ENCODE data around the gene DDRGK1. TPM values are rescaled to one million over a fixed set of nuclear protein-coding genes. Genes with fewer than 3 reads are reported as not detected.

Gene DDRGK1
- total and polyA plus RNA-seq, 2 donors from 2014 or later, result 81.8 to 92.5 TPM

DNA sequence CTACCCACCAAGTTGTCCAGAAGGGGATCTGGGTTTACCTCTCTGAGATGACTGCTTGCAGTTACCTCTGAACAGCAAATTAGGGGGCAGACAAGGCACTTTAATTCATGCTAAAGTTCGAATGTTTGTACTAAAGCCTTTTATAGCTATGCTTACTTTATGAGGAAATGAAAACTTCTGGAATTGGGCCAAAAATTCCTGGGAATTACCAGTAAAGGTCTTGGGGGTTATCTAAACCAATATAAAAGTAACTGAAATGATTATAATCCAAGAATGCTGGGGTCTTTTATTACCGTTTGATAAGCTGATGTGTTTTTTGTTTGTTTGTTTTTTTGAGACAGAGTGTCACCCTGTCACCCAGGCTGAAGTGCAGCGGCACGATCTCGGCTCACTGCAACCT, 23.2 kb downstream of the DDRGK1 start:
- H3K4me3 ChIP-seq (ENCODE audit: low read length in 3 of 3), result no peak overlapping the region
- no peak overlapping the region for H3K27ac ChIP-seq (ENCODE audit: low read depth in 2 of 2, low read length in 2 of 2)
- H3K27me3 ChIP-seq (ENCODE audit: control insufficient read depth, insufficient read depth, low read length), result no peaks in the 10 kb centered on the region
- H3K36me3 ChIP-seq (ENCODE audit: control insufficient read depth in 2 of 3, insufficient read depth in 3 of 3, low read length in 3 of 3), result no peaks in the 10 kb centered on the region
- FAIRE-seq (no peak), DNase-seq (peak in 1 of 5 donors; percentile 19)
- TF ChIP-seq, protein P1, sequence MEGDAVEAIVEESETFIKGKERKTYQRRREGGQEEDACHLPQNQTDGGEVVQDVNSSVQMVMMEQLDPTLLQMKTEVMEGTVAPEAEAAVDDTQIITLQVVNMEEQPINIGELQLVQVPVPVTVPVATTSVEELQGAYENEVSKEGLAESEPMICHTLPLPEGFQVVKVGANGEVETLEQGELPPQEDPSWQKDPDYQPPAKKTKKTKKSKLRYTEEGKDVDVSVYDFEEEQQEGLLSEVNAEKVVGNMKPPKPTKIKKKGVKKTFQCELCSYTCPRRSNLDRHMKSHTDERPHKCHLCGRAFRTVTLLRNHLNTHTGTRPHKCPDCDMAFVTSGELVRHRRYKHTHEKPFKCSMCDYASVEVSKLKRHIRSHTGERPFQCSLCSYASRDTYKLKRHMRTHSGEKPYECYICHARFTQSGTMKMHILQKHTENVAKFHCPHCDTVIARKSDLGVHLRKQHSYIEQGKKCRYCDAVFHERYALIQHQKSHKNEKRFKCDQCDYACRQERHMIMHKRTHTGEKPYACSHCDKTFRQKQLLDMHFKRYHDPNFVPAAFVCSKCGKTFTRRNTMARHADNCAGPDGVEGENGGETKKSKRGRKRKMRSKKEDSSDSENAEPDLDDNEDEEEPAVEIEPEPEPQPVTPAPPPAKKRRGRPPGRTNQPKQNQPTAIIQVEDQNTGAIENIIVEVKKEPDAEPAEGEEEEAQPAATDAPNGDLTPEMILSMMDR (IDR thresholded peaks at IDR 0.05; ENCODE audit: borderline replicate concordance, extremely low read depth, insufficient read depth), result no peak
- intact Hi-C loops (cut with DNase I), result no loop called here
- H3K9ac ChIP-seq (ENCODE audit: low read length in 3 of 3), result no peak overlapping the region
- no peaks in the 10 kb centered on the region for H3K4me1 ChIP-seq (ENCODE audit: control insufficient read depth in 2 of 3, insufficient read depth in 2 of 3, low read depth in 1 of 3, low read length in 3 of 3)
- no peaks in the 10 kb centered on the region for H3K9me3 ChIP-seq (ENCODE audit: control insufficient read depth in 2 of 3, insufficient read depth in 1 of 3, low read length in 3 of 3)

DNA sequence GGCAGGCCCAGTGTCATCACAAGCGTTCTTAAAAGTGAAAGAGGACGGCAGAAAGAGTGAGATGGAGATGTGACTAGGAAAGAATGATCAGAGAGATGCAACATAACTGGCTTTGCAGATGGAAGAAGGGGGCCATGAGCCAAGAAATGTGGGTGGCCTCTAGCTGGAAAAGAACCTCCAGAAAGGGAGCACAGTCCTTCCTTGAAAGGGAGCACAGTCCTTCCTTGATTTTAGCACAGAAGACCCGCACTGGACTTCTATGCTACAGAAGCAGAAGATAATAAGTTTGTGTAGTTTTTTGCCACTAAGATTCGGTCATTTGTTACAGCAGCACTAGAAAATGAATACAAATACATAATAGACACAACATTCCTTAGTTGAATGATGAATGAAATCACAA, 24.2 kb downstream of the DDRGK1 start:
- Histone ChIP-seq H3K27me3 (ENCODE audit: control insufficient read depth, insufficient read depth, low read length) (no peaks in the 10 kb centered on the region), H3K9ac (ENCODE audit: low read length in 3 of 3) (no peak overlapping the region), H3K4me3 (ENCODE audit: low read length in 3 of 3) (no peak overlapping the region), H3K9me3 (ENCODE audit: control insufficient read depth in 2 of 3, insufficient read depth in 1 of 3, low read length in 3 of 3) (no peaks in the 10 kb centered on the region), H3K27ac (ENCODE audit: low read depth in 2 of 2, low read length in 2 of 2) (no peak overlapping the region), H3K4me1 (ENCODE audit: control insufficient read depth in 2 of 3, insufficient read depth in 2 of 3, low read depth in 1 of 3, low read length in 3 of 3) (no peaks in the 10 kb centered on the region), H3K36me3 (ENCODE audit: control insufficient read depth in 2 of 3, insufficient read depth in 3 of 3, low read length in 3 of 3) (no peaks in the 10 kb centered on the region)
- DNase-seq (no peak), FAIRE-seq (no peak)
- intact Hi-C loops (cut with DNase I), result no loop called here
- TF ChIP-seq, protein P1 (IDR thresholded peaks at IDR 0.05; ENCODE audit: borderline replicate concordance, extremely low read depth, insufficient read depth), result no peak

DNA sequence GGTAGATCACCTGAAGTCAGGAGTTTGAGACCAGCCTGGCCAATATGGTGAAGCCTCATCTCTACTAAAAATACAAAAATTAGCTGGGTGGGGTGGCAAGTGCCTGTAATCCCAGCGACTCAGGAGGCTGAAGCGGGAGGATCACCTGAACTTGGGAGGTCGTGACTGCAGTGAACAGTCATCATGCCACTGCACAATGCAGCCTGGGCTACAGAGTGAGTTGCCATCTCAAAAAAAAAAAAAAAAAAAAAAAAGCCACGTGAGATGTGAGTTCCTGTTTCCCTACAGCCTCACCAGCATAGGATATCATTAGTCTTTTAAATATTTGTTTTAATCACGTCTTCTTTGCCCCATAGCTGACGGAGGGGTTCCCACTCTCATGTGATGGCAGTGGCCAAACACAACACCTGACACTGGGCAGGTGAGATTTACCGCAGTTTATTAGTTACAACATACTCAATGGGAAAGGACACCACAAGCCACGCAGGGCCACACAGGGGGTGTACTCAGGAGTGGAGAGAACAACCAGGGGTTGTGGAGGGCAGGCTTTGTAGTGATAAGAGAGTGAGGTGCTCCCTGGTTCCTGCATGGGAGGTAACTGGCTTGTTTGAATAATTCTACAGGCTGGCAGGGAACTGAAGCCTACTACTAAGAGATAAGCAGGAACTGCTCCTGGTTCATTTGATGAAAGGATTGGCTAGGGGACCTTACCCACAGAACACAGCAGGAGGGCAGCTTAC, 26.6 kb downstream of the DDRGK1 start:
- H3K4me3 ChIP-seq (ENCODE audit: low read length in 3 of 3), result no peak overlapping the region
- intact Hi-C loops (cut with DNase I), result no loop called here
- H3K9me3 ChIP-seq (ENCODE audit: control insufficient read depth in 2 of 3, insufficient read depth in 1 of 3, low read length in 3 of 3), result no peaks in the 10 kb centered on the region
- no peak overlapping the region for H3K27ac ChIP-seq (ENCODE audit: low read depth in 2 of 2, low read length in 2 of 2)
- H3K9ac ChIP-seq (ENCODE audit: low read length in 3 of 3), result no peak overlapping the region
- no peaks in the 10 kb centered on the region for H3K36me3 ChIP-seq (ENCODE audit: control insufficient read depth in 2 of 3, insufficient read depth in 3 of 3, low read length in 3 of 3)
- TF ChIP-seq, protein P1 (IDR thresholded peaks at IDR 0.05; ENCODE audit: borderline replicate concordance, extremely low read depth, insufficient read depth), result no peak
- peaks cover 9% of the 10 kb centered on the region for H3K27me3 ChIP-seq (ENCODE audit: control insufficient read depth, insufficient read depth, low read length)
- DNase-seq, result peak in 1 of 5 donors; percentile 21
- no peak for FAIRE-seq
- peaks cover 0 to 3% (median 0%) of the 10 kb centered on the region in 3 donors for H3K4me1 ChIP-seq (ENCODE audit: control insufficient read depth in 2 of 3, insufficient read depth in 2 of 3, low read depth in 1 of 3, low read length in 3 of 3)

Measured in kidney (tissue), 14 donors.